Adrenal gland (tissue), 12 donors: ENCODE data around the gene PPP4R3B. TPM values are rescaled to one million over a fixed set of nuclear protein-coding genes. Genes with fewer than 3 reads are reported as not detected.
A peak's percentile ranks its signal among the peaks of the same experiment; 100 is the strongest.
"Not testable (repeated sequence)": the region's sequence is repeated elsewhere in the genome, so short reads cannot be mapped to it uniquely, and the experiment has no call there.

Experiments used
- DNase-seq, 7 donors: peaks; one replicate each; pipeline ENCODE4 v3.0.0-alpha.2; 2019 to 2020
- H3K27ac ChIP-seq, 5 donors: fragments of 200-600 bp; sonication (generic) in 4 of 5; 1 replicate in 3 of 5; 2 replicates in 2 of 5; pipeline versions ENCODE4 v1.5.1 to v1.8.0; 2016 to 2020; ENCODE audit warnings: mild to moderate bottlenecking in 1 of 5
- H3K27me3 ChIP-seq: fragments of 200-600 bp; 2 replicates; pipeline ENCODE4 v1.8.0; 2021
- H3K36me3 ChIP-seq, 2 donors: fragments of 200-600 bp; replicated peaks in 1 of 2; 1 replicate in 1 of 2; 2 replicates in 1 of 2; pipeline versions ENCODE4 v1.5.1 to v1.8.0; 2018 to 2022
- H3K4me1 ChIP-seq, 2 donors: fragments of 200-600 bp; replicated peaks in 1 of 2; 1 replicate in 1 of 2; 2 replicates in 1 of 2; pipeline versions ENCODE4 v1.5.1 to v1.8.0; 2018 to 2021
- H3K4me3 ChIP-seq, 4 donors: fragments of 200-600 bp; sonication (generic) in 3 of 4; one replicate each; pipeline ENCODE4 v1.5.1; 2016 to 2018
- H3K9me3 ChIP-seq, 3 donors: fragments of 200-600 bp; sonication (generic) in 1 of 3; replicated peaks in 1 of 3; 1 replicate in 2 of 3; 2 replicates in 1 of 3; pipeline versions ENCODE4 v1.5.1 to v1.8.0; 2016 to 2021
- POLR2A ChIP-seq, 2 donors: fragments of 450-650 bp; IDR thresholded peaks; one replicate each; pipeline ENCODE4 v1.6.1; 2017; ENCODE audit warnings: antibody characterized with exemption in 2 of 2, mild to moderate bottlenecking in 2 of 2, moderate library complexity in 1 of 2
- WGBS, 4 donors: extraction: QIAGEN DNeasy Blood & Tissue Kit in 2 of 4; methylation state at CpG; one replicate each; pipeline versions ENCODE4 v1.1.5 to v1.1.7; 2013 to 2017; 5-methylcytosine and 5-hydroxymethylcytosine counted together
- intact Hi-C, 2 donors: fragments of 100-400 bp; cut with DNase I; formaldehyde crosslinking; loops; one replicate each; pipeline versions ENCODE4 v1.14.1 to v1.15.0; 2022 to 2023
- polyA plus RNA-seq, 3 donors: library from polyadenylated mRNA; stranded (reverse); fragments of 200-250 nt in 2 of 3; fragments of 350-450 nt in 1 of 3; fragmentation: Illumina TruSeq in 1 of 3; extraction: RNeasy Lipid Tissue Mini Kit (QIAGEN cat#74804) in 1 of 3; gene quantifications; one replicate each; pipeline ENCODE4 v1.2.3, GENCODE V29; 2013 to 2014
- total RNA-seq, 9 donors: library from RNA; depleted of rRNA in 4 of 9; stranded (reverse); fragments of >200 nt in 4 of 9; fragments of 120-200 nt in 1 of 9; fragmentation: NEBNext Ultra II Directional in 1 of 9; extraction: Animal tissue kit (Norgen Biotek cat#: 25700) in 1 of 9; gene quantifications; one replicate each; pipeline versions ENCODE4 v1.1.0 to v1.2.4, GENCODE V29; 2013 to 2023
- TF ChIP-seq, protein P1 (sequence below), 6 experiments: fragments of 450-650 bp in 4 of 6; fragments of 200-600 bp in 2 of 6; sonication (generic) in 1 of 6; IDR thresholded peaks; 1 replicate in 5 of 6; 2 replicates in 1 of 6; pipeline versions ENCODE4 v1.5.1 to v1.8.0; 2016 to 2021; ENCODE audit warnings: antibody characterized with exemption in 6 of 6, mild to moderate bottlenecking in 2 of 6, moderate library complexity in 1 of 6
- donor health status: healthy with polysubstance abuse.
- donor health status: Bipolar disorder and iron deficiency.
- donor health status: DM: yes; HTN: yes; CAD: no.
- donor health status: DM: no; HTN: no; CAD: no.
- donor health status: DM: no; HTN: no; CAD: no.
- donor health status: DM: yes; HTN: yes; CAD: no.

The PPP4R3B gene
- total and polyA plus RNA-seq, 12 donors: 22.8 to 89.2 (median 69.9) TPM

DNA sequence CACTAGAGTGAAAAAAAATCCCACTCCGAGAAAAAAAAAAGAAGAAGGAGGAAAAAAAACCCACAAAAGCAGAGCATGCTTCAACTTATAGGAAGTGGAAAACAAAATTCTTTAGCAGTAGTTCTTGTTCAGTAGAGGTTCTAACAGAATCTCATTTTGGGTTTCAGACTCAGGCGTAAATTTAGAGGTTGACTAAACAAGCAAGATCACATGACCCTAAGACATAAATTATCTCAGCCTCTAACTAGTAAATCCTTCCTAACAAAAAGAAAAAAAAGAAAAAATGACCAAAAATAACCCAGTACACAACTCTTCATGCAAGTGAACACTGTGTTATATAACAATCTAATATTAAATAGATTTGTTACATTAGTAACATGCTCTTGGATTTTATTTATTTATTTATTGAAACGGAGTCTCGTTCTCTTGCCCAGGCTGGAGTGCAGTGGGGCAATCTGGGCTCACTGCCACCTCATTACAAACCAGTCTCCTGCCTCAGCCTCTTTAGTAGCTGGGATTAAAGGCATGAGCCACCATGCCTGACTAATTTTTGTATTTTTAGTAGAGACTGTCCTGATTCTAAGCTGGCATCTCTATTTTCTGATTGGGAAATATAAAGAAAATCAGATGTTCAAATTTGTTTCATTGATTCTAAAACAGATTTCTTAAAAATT lies 35.4 kb downstream of the PPP4R3B start:
- intact Hi-C loops: no loop called here

DNA sequence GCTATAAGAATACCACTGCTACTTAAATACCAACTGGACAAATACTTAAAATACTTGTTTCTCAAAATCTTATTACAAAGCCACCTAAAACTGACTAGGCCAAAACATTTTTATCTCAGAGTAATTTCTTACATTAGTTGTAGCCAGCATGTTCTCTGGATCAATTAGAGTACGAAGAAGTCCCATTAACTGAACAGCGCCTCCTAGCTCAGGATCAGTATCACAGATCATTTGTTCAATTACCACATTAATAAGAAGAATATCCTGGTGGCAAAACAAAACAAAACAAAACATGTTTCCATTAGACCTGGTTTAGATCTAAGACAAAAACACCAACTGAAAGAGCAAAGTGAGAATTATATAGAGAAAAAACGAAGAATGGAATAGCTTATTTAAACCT lies 36.0 kb downstream of the PPP4R3B start:
- Histone ChIP-seq H3K27ac (peak overlapping the region in 2 of 5 donors; percentile 10 to 35), H3K4me3 (no peak overlapping the region), H3K27me3 (no peaks in the 10 kb centered on the region), H3K9me3 (no peaks in the 10 kb centered on the region), H3K4me1 (peaks cover 5 to 32% of the 10 kb centered on the region in 2 donors), H3K36me3 (peaks cover 0 to 24% of the 10 kb centered on the region in 2 donors)
- WGBS, 4 donors: 84 to 94% (median 90%) methylated on average over 3 of the region's 3 CpGs
- intact Hi-C loops: no loop called here
- TF ChIP-seq, protein P1, sequence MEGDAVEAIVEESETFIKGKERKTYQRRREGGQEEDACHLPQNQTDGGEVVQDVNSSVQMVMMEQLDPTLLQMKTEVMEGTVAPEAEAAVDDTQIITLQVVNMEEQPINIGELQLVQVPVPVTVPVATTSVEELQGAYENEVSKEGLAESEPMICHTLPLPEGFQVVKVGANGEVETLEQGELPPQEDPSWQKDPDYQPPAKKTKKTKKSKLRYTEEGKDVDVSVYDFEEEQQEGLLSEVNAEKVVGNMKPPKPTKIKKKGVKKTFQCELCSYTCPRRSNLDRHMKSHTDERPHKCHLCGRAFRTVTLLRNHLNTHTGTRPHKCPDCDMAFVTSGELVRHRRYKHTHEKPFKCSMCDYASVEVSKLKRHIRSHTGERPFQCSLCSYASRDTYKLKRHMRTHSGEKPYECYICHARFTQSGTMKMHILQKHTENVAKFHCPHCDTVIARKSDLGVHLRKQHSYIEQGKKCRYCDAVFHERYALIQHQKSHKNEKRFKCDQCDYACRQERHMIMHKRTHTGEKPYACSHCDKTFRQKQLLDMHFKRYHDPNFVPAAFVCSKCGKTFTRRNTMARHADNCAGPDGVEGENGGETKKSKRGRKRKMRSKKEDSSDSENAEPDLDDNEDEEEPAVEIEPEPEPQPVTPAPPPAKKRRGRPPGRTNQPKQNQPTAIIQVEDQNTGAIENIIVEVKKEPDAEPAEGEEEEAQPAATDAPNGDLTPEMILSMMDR (IDR thresholded peaks at IDR 0.05): peak in 1 of 6 experiments; percentile 11
- no peak for TF ChIP-seq POLR2A (IDR thresholded peaks at IDR 0.05)
- DNase-seq: no peak

More for the DNA sequence above, 35.4 kb downstream of the PPP4R3B start:
- H3K36me3 ChIP-seq: peaks cover 0 to 30% of the 10 kb centered on the region in 2 donors
- 36 to 38% (median 37%) methylated on average over 4 of the region's 4 CpGs for WGBS, 4 donors
- peak; percentile 31 to 76 (median 71) for DNase-seq
- no peaks in the 10 kb centered on the region for H3K27me3 ChIP-seq
- H3K9me3 ChIP-seq: no peaks in the 10 kb centered on the region
- H3K4me3 ChIP-seq: no peak overlapping the region
- H3K4me1 ChIP-seq: peaks cover 5 to 32% of the 10 kb centered on the region in 2 donors
- TF ChIP-seq, protein P1 (IDR thresholded peaks at IDR 0.05): no peak
- TF ChIP-seq POLR2A (IDR thresholded peaks at IDR 0.05): no peak
- H3K27ac ChIP-seq: peak overlapping the region in 3 of 5 donors; percentile 10 to 45 (median 35)

DNA sequence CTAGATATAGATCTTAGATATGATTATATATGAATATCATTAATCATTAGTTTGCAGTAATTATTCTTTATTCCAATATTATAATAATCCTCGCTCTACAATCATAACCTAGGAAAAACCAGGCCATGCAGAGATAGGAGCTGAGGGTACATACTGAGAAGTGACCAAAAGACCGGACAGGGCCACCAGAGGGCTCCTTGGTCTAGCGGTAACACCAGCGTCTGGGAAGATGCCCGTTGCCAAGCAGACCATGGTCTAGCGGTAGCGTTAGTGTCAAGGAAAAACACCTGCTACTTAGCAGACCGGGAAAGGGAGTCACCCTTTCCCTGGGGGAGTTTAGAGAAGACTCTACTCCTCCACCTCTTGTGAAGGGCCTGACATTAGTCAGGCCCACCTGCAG lies 48.4 kb downstream of the PPP4R3B start:
- 82 to 96% (median 94%) methylated on average over 8 of the region's 8 CpGs for WGBS, 4 donors
- DNase-seq, H3K27me3 ChIP-seq, intact Hi-C loops, H3K4me1 ChIP-seq, H3K27ac ChIP-seq, H3K9me3 ChIP-seq, H3K4me3 ChIP-seq: not testable (repeated sequence)
- peaks cover 0 to 32% of the 10 kb centered on the region in 2 donors for H3K36me3 ChIP-seq

DNA sequence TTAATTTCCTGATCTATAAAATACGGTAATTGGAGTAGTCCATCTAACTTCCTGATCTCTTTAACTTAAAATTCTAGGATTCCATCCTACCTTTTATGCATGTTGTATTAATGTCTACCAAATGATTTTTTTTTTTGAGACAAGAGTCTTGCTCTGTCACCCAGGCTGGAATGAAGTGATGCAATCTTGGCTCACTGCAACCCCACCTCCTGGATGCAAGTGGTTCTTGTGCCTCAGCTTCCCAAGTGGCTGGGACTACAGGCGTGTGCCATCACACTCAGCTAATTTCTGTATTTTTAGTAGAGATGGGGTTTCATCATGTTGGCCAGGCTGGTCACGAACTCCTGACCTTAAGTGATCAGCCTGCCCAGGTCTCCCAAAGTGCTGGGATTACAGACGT lies 50.1 kb downstream of the PPP4R3B start:
- intact Hi-C loops: no loop called here
- TF ChIP-seq, protein P1 (IDR thresholded peaks at IDR 0.05): no peak
- no peak for TF ChIP-seq POLR2A (IDR thresholded peaks at IDR 0.05)
- H3K9me3 ChIP-seq: no peaks in the 10 kb centered on the region
- no peaks in the 10 kb centered on the region for H3K4me1 ChIP-seq
- H3K27me3 ChIP-seq: no peaks in the 10 kb centered on the region
- peaks cover 0 to 40% of the 10 kb centered on the region in 2 donors for H3K36me3 ChIP-seq
- H3K4me3 ChIP-seq: no peak overlapping the region
- DNase-seq: no peak
- 94 to 100% (median 96%) methylated on average over 4 of the region's 4 CpGs for WGBS, 4 donors
- no peak overlapping the region for H3K27ac ChIP-seq

DNA sequence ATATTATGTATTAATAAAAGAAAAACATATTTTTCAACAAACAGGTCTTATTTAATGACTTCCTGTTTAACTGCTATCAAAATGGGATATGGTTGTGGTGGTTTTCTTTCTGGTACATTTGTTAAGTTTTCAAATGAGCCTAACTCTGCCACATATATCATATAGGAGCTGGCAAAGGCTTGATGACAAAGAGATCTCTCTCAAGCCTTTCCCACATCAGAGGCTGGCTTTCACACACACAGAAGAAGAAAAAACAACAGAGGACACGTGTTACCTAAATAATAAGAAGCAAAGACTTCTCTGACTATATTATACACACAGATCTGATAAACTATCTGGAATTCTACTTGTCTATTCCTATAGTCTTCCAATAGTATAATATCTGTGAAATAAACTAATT lies 51.8 kb downstream of the PPP4R3B start:
- intact Hi-C loops: no loop called here
- H3K4me1 ChIP-seq: no peaks in the 10 kb centered on the region
- no peak for TF ChIP-seq POLR2A (IDR thresholded peaks at IDR 0.05)
- TF ChIP-seq, protein P1 (IDR thresholded peaks at IDR 0.05): no peak
- no peak overlapping the region for H3K27ac ChIP-seq
- 85 to 100% (median 92%) methylated on average over 1 of the region's 1 CpG for WGBS, 4 donors
- no peak for DNase-seq
- peaks cover 0 to 48% of the 10 kb centered on the region in 2 donors for H3K36me3 ChIP-seq
- no peaks in the 10 kb centered on the region for H3K9me3 ChIP-seq
- no peak overlapping the region for H3K4me3 ChIP-seq
- H3K27me3 ChIP-seq: no peaks in the 10 kb centered on the region
